HG03045 (cell line): ENCODE data around the gene PCNX1.

Experiments used
- ATAC-seq: cut with Tn5 transposase; IDR thresholded peaks from one replicate; pipeline ENCODE4 v1.9.1; 2021; ENCODE audit warnings: mild to moderate bottlenecking, moderate library complexity; ENCODE audit not compliant: unreplicated experiment

PCNX1 gene

GRCh38 chr14:70955543-70956480, 48.6 kb downstream of the PCNX1 start:
- ATAC-seq, result no peak

GRCh38 chr14:70956511-70956910, 49.3 kb downstream of the PCNX1 start:
- ATAC-seq, result no peak

- no peak for ATAC-seq
Measured at GRCh38 chr14:70957710-70958109, 50.5 kb downstream of the PCNX1 start.

- ATAC-seq, result no peak
Measured at GRCh38 chr14:70962935-70963334, 55.7 kb downstream of the PCNX1 start.

GRCh38 chr14:70964492-70964891, 57.2 kb downstream of the PCNX1 start:
- ATAC-seq, result no peak

GRCh38 chr14:70971560-70971959, 64.3 kb downstream of the PCNX1 start:
- ATAC-seq, result no peak

- ATAC-seq, result no peak
Measured at GRCh38 chr14:70972107-70972976, 65.1 kb downstream of the PCNX1 start.

- ATAC-seq, result no peak
Measured at GRCh38 chr14:70976591-70976990, 69.3 kb downstream of the PCNX1 start.

- no peak for ATAC-seq
Measured at GRCh38 chr14:70981000-70981952, 74.0 kb downstream of the PCNX1 start.

GRCh38 chr14:70982200-70982599, 74.9 kb downstream of the PCNX1 start:
- ATAC-seq, result no peak

- ATAC-seq, result no peak
Measured at GRCh38 chr14:70987041-70987440, 79.8 kb downstream of the PCNX1 start.

GRCh38 chr14:70988452-70988851, 81.2 kb downstream of the PCNX1 start:
- ATAC-seq, result no peak

- no peak for ATAC-seq
Measured at GRCh38 chr14:70993931-70994330, 86.7 kb downstream of the PCNX1 start.

GRCh38 chr14:70995211-70995610, 88.0 kb downstream of the PCNX1 start:
- no peak for ATAC-seq

GRCh38 chr14:70995671-70996070, 88.4 kb downstream of the PCNX1 start:
- ATAC-seq, result no peak

GRCh38 chr14:70999117-70999516, 91.9 kb downstream of the PCNX1 start:
- ATAC-seq, result no peak

GRCh38 chr14:71000091-71000490, 92.8 kb downstream of the PCNX1 start:
- no peak for ATAC-seq

GRCh38 chr14:71001742-71002141, 94.5 kb downstream of the PCNX1 start:
- ATAC-seq, result no peak

- ATAC-seq, result no peak
Measured at GRCh38 chr14:71003156-71003555, 95.9 kb downstream of the PCNX1 start.

- ATAC-seq, result no peak
Measured at GRCh38 chr14:71004481-71004880, 97.2 kb downstream of the PCNX1 start.

GRCh38 chr14:71005076-71005475, 97.8 kb downstream of the PCNX1 start:
- ATAC-seq, result no peak
